OCI-M1 (cell line): ENCODE measurements around the gene MFAP2.
A peak's percentile ranks its signal among the peaks of the same experiment; 100 is the strongest.
"Not testable (repeated sequence)": the region's sequence is repeated elsewhere in the genome, so short reads cannot be mapped to it uniquely, and the experiment has no call there.

Experiments
- DNase-seq: peaks from one replicate; lab custom pipeline; 2025; lab: John Stamatoyannopoulos, UW

The MFAP2 gene

DNA sequence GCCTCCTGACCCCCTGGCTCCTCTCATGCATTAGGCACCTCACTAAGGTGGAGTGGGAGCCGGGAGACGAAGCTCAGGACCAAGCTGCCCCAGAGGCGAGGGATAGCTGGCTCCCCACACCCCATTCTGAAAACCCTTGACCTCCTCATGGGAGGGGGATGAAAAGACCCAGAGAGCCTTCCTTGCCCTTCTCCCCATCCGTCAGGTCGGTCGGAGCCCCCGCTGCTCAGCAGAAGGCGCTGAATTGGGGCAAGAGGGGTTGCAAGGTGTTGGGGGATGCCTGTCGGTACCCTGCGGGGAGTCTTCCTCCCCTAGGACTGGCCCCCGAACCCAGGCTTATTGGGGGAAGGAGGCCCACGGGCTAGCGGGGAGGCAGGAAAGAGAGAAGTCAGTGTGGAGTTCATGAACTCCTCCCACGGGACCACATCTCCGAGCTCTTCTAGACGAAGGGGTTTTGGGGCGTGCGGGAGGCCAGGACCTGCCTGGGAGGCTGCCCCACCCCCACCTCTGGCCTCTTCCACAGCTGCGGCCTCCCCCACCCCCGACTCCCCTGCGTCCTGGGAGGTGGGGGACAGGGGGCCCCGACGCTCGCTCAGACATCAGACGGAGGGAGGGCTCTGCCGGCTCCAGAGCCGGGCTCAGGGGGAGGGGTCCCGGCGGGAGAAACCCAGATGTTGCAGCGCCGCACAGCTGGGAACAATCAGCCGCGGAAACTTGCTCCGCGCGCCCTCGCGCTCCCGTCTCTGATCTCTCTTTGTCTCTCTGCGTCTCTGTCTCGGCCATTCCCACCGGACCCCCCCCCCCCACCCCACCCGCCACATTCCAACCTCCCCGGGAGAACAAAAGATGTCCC is 719 bp downstream of the MFAP2 start:
- DNase-seq = no peak

DNA sequence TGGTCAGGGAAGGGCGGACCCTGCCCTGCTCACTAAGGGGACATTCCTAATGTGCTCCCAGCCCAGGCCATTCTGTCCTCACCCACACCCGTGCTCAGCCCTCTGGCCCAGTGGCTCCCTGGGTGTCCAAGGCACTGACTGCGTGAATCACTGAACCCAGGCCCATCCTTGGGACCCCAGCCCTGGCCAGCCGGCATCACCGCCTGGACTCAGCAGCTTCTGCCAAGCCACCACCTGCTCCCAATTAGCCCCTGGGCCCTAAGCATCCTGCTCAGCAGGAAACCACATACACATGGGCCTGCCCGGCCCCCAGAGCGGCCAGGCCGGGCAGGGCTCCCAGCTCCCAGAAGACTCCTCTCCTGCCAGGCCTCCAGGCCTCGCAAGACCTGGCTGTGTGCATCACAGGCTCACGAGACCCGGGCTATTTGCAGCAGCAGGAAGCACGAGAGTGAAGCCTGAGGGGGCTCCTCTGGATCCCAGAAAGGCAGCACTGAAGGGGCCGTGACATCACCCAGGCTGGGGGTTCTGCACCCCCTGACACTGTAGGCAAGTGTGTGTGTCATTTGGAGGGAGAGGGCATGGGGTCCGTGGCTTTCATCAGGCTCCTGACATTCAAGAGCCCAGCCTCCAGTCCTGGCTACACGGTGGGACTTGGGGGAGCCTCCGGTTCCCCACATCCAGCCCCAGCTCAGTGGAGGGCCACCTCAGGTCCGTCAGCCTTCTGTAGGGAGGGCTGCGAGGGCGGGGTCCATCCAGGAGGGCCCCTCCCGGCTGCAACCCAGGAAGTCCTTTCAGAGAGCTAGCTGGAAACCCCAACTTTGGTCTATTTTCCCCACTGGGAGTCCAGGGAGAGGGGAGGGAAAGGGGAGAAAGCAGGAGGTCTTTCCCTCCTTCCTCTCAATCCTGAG is 1.6 kb downstream of the MFAP2 start:
- no peak for DNase-seq

DNA sequence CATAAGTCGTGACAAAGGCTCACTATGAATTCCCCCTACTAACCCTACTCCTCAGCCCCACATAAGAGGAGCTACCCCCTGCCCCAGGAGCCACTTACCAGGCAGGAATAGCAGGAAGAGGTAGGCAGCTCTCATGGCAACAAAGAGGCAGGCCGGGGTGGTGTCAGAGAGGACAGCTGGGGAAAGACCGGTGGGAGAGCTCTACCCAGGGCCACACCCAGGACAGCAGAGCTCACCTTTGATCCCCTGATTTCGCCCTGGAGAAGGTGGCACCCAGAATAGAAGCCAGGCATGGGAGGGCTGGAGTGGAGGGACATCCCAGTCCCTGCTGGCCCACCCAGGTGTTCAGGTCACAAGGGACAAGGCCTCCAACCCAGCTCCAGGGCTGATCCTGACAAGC is 2.3 kb downstream of the MFAP2 start:
- no peak for DNase-seq

- no peak for DNase-seq
These were observed 3.0 kb downstream of the MFAP2 start for GRCh38 chr1:16977377-16977776.

DNA sequence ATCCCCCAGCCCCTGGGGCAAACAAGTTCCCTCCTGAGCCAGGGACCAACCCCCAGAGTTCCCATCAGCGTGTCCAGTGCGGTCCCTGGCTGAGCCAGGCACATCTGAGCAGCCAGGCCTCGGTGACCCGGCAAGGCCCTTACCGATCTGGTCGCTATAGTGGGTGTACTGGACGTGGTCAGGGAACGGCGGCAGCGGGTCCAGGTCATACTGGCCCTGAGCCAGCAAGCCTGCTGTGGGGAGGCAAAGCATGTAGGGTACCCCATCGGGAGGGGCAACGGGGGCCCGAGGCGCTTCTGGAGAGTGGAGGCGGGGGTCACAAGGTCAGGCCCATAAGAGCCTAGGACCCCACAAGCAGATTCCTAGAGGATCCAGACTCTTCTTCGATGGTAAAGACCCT is 3.5 kb downstream of the MFAP2 start:
- no peak for DNase-seq

DNA sequence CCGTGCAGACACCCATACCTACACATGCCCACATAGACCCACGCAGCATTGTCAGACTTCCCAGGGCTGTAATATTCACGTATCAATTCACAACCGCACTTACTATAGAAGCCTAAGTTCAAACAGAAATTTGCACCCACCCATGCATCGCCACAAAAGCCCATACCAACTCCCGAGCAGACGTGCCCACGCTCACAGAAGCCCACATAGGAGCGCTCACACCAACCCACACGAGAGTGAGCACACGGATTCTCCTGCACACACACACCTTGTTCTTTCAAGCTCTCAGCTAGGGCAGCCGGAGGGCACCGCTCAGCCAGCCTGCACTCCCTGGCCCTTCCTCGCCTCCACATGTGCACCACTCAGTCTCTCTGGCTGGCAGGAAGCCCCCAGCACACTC is 4.6 kb downstream of the MFAP2 start:
- DNase-seq = no peak

- no peak for DNase-seq
These were observed 5.2 kb downstream of the MFAP2 start for GRCh38 chr1:16975211-16975610.

DNA sequence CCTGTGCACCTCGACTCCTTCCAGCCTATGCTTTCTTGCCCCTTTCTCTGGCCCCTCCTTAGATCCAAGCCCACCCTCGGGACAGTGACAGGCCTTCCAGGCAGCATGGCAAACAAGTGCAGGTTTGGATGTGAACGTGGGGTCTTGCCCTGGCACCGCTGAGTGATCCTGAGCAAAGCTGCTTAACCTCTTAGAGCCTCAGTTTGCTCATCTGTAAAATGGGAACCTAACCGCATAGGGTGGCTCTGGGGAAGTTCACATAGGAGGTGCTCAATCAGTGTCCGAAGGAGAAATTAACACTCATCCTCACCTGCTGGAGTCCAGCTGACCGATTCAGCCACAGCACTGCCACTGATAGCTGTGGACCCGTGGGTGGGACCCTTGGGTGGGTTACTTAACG is 7.2 kb downstream of the MFAP2 start:
- no peak for DNase-seq

GRCh38 chr1:16972189-16972895 is 8.1 kb downstream of the MFAP2 start:
- no peak for DNase-seq

DNA sequence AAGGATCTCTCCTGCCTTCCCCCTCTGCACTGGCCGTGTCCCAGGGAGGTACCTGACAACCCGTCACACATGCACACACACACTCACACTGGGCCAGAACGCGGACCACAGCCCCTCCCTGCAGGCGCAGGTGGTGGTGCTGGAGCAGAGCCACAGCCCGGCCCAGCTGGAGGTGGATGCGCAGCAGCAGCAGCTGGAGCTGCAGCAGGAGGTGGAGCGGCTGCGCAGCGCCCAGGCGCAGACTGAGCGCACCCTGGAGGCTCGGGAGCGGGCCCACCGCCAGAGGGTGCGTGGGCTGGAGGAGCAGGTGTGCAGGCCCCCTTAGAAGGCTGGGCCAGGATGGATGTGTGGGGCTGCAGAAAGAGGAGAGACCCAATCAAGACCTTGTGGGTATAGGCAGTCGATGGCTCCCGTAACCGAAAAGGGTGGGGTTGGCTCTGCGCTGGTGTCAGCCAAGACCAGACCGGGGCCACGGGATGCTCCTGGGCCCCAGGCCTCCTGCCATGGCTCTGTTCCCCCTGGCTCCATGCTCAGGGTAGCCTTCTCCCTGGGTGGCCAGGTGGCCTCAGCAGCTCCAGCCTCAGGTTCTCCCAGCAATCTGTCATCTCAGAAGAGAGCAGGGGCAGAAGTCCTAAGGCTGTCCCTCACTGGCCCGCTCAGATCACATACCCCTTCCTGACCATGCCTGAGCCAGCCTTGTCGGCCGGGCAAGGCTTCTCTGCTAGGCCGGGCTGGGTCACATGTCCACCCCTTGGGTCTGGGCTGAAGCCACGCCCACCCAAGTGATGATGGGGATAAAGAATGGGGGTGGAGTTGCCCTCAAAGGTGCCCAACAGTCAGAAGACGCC is 8.9 kb downstream of the MFAP2 start:
- DNase-seq = peak; percentile 36

GRCh38 chr1:16970132-16970910 is 10.1 kb downstream of the MFAP2 start:
- DNase-seq = no peak

- no peak for DNase-seq
These were observed 10.8 kb downstream of the MFAP2 start for GRCh38 chr1:16969651-16970050.

DNA sequence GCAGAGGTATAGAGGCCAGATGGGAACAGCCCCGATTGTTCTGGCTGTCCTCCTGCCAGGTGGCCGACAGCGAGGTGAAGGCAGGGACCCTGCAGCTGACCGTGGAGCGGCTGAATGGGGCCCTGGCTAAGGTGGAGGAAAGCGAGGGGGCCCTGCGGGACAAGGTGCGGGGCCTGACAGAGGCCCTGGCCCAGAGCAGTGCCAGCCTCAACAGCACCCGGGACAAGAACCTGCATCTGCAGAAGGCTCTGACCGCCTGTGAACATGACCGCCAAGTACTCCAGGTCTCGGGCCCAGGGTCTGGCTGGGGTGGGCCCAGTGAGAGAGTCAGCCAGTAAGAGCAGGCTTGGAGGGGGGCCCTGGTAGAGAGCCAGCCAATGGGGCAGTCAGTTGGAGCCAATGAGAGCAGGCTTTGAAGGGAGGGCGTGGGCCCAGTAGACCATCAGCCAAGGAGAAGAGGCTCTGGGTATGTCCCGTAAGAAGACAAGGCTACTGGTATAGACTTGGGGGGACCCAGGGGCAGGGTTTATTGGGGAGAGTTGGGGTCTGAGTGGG is 11.3 kb downstream of the MFAP2 start:
- no peak for DNase-seq

DNA sequence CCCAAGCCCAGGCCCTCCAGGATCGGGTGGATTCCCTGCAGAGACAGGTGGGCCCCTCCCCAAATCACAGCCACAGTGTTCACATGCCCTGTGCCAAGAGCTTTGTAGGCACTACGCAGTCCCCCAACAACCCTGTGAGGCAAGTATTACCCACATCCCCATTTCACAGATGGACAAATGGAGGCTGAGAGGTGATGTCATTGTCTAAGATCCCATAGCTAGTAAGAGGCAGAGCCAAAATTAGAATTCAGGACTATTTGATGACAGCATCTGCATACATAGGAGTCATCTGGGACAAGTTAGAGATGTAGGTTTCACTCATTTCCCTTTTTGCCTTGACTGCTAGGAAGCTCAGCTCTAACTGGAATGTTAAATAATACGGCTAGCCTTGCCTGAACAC is 12.0 kb downstream of the MFAP2 start:
- no peak for DNase-seq

- DNase-seq = no peak
These were observed 12.5 kb downstream of the MFAP2 start for GRCh38 chr1:16967962-16968361.

DNA sequence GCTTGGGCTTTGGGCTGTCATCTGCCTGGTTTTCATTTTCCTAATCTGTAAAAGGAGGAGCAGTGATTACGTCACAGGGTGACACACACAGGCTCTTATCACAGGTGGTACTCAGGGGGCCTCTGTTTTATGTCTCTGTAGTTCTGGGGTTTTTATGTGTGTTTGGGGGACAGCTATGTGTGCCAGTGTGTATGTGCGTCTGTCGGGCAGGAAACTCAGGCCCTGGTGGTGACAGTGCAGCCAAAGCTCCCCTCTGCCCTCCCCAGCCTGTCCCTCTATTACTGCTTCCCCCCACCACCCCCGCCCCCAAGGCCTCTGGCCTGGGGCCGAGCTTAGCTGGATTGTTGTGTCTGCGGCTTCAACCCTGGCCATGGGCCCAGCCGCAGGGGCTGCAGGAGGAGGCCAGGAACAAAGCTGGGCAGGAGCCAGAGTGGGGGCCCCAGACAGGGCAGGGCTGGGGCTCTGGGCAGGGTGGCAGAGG is 13.3 kb downstream of the MFAP2 start:
- no peak for DNase-seq

DNA sequence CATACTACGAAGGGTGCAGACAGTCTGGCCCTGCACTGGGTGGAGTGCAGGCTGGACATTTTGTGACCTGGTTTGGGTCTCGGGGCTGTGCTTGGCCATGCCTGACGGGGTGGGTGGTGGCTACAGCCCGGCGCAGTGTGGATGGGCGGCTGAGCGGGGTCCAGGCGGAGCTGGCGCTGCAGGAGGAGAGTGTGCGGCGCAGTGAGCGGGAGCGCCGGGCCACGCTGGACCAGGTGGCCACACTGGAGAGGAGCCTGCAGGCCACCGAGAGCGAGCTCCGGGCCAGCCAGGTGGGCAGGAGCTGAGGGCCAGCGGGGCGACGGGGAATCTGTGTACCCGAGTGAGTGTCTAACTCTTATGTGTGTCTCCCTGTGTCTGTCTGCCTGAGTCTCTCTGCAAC is 14.1 kb downstream of the MFAP2 start:
- DNase-seq = no peak

- DNase-seq = no peak
These were observed 14.8 kb downstream of the MFAP2 start for GRCh38 chr1:16965486-16966067.

GRCh38 chr1:16964169-16964568 is 16.3 kb downstream of the MFAP2 start:
- not testable (repeated sequence) for DNase-seq
